Erythroblast (primary cell): Measurements from ENCODE around the gene CHD9.
"Not testable (repeated sequence)": the region's sequence is repeated elsewhere in the genome, so short reads cannot be mapped to it uniquely, and the experiment has no call there.

ENCODE experiments used
- GATA1 ChIP-seq: IDR thresholded peaks from 2 replicates; pipeline ENCODE4 v1.6.1; 2011; ENCODE audit warnings: low read depth, mild to moderate bottlenecking, control low read depth, low read length, moderate library complexity
- POLR2A ChIP-seq: IDR thresholded peaks from 2 replicates; pipeline ENCODE4 v1.6.1; 2011; ENCODE audit warnings: mild to moderate bottlenecking, low read length

- not testable (repeated sequence) for TF ChIP-seq POLR2A, GATA1
Observed at GRCh38 chr16:53185741-53186140, 130.9 kb downstream of the CHD9 start.
